ENCODE results near the gene TNIP2.

- TF ChIP-seq CTCF (conservative IDR thresholded peaks at IDR 0.05; ENCODE audit: low read length), result no peak
- no peak for TF ChIP-seq EZH2phosphoT487 (IDR thresholded peaks at IDR 0.05; ENCODE audit: borderline replicate concordance, low read depth, low read length)
Observed at GRCh38 chr4:2742081-2742822, 13.9 kb downstream of the TNIP2 start.
